SU-DHL-6 (cell line): Measurements from ENCODE around the gene RNF144A.

Experiments used
- H2AFZ ChIP-seq: fragments of 200-600 bp; sonication (generic); 2 replicates; pipeline ENCODE4 v1.6.1; 2014; ENCODE audit warnings: low read depth, mild to moderate bottlenecking, moderate library complexity, mixed read lengths, antibody characterized with exemption, low read length; ENCODE audit not compliant: severe bottlenecking
- H3F3A ChIP-seq: fragments of 200-600 bp; shearing (Covaris generic); 2 replicates; pipeline ENCODE4 v1.6.0; 2016; ENCODE audit warnings: antibody characterized with exemption, mild to moderate bottlenecking; ENCODE audit not compliant: insufficient read depth
- H3K27ac ChIP-seq: fragments of 200-600 bp; sonication (generic); 2 replicates; pipeline ENCODE4 v1.5.1; 2016; ENCODE audit warnings: low read depth, mild to moderate bottlenecking, low read length, moderate library complexity, mixed read lengths
- H3K27me3 ChIP-seq: fragments of 200-600 bp; sonication (generic), shearing (Covaris generic); 2 replicates; pipeline ENCODE4 v1.6.0; 2014; ENCODE audit warnings: mild to moderate bottlenecking, low read length
- H3K36me3 ChIP-seq: fragments of 200-600 bp; sonication (generic); 2 replicates; pipeline ENCODE4 v1.6.1; 2014; ENCODE audit warnings: mild to moderate bottlenecking, low read length, mixed read lengths
- H3K4me2 ChIP-seq: fragments of 300-600, 200-600 bp; shearing (Covaris generic), sonication (generic); 2 replicates; pipeline ENCODE4 v1.6.0; 2014; ENCODE audit warnings: low read length, low read depth, mild to moderate bottlenecking; ENCODE audit not compliant: poor library complexity, severe bottlenecking
- H3K4me3 ChIP-seq: fragments of 200-600 bp; sonication (generic); 2 replicates; pipeline ENCODE4 v1.5.1; 2014; ENCODE audit warnings: antibody characterized with exemption, low read length, mild to moderate bottlenecking, mixed read lengths; ENCODE audit not compliant: insufficient read depth, poor library complexity, severe bottlenecking
- H3K79me2 ChIP-seq: fragments of 200-600 bp; sonication (generic); 2 replicates; pipeline ENCODE4 v1.6.1; 2014; ENCODE audit warnings: mild to moderate bottlenecking, low read length, moderate library complexity; ENCODE audit not compliant: insufficient read depth
- H3K9ac ChIP-seq: fragments of 200-600 bp; sonication (generic); 2 replicates; pipeline ENCODE4 v1.7.0; 2014; ENCODE audit warnings: mild to moderate bottlenecking, low read length
- H3K9me2 ChIP-seq: fragments of 200-600 bp; sonication (generic); replicated peaks from 2 replicates; pipeline ENCODE4 v1.6.1; 2014; ENCODE audit warnings: low read length; ENCODE audit not compliant: insufficient read depth
- H3K9me3 ChIP-seq: fragments of 200-600 bp; sonication (generic); 2 replicates; pipeline ENCODE4 v1.6.1; 2014; ENCODE audit warnings: low read length, mixed read lengths; ENCODE audit not compliant: insufficient read depth
- H4K20me1 ChIP-seq: fragments of 200-600 bp; sonication (generic); 2 replicates; pipeline ENCODE4 v1.6.1; 2014; ENCODE audit warnings: low read depth, mild to moderate bottlenecking, antibody characterized with exemption, low read length, moderate library complexity, mixed read lengths
- CTCF ChIP-seq: fragments of 200-600 bp; sonication (generic); IDR thresholded peaks from one replicate; pipeline ENCODE4 v1.5.1; 2017; ENCODE audit warnings: antibody characterized with exemption, mild to moderate bottlenecking, low read length, moderate library complexity; ENCODE audit not compliant: insufficient read depth, poor library complexity, severe bottlenecking
- EZH2phosphoT487 ChIP-seq: fragments of 200-600 bp; sonication (generic), shearing (Covaris generic); conservative IDR thresholded peaks from 2 replicates; pipeline ENCODE4 v1.6.1; 2018; ENCODE audit warnings: mild to moderate bottlenecking, antibody characterized with exemption, low read length, moderate library complexity, mixed read lengths

RNF144A gene

GRCh38 chr2:6924101-6924923 is 7.1 kb downstream of the RNF144A start:
- Histone ChIP-seq H3K4me3 (no peak overlapping the region), H3K9me2 (no peaks in the 10 kb centered on the region), H3K27me3 (no peaks in the 10 kb centered on the region), H3K79me2 (no peaks in the 10 kb centered on the region), H3K27ac (no peak overlapping the region), H3F3A (no peaks in the 10 kb centered on the region), H2AFZ (no peak overlapping the region), H3K36me3 (no peaks in the 10 kb centered on the region), H3K4me2 (no peak overlapping the region), H4K20me1 (no peaks in the 10 kb centered on the region), H3K9ac (no peak overlapping the region), H3K9me3 (no peaks in the 10 kb centered on the region)
- no peak for TF ChIP-seq EZH2phosphoT487
- TF ChIP-seq CTCF = no peak

- TF ChIP-seq CTCF (no peak), EZH2phosphoT487 (no peak)
- Histone ChIP-seq H3F3A (no peaks in the 10 kb centered on the region), H3K9me3 (no peaks in the 10 kb centered on the region), H3K4me2 (no peak overlapping the region), H2AFZ (no peak overlapping the region), H3K9ac (no peak overlapping the region), H3K4me3 (no peak overlapping the region), H3K79me2 (no peaks in the 10 kb centered on the region), H3K27ac (no peak overlapping the region), H3K36me3 (no peaks in the 10 kb centered on the region), H3K9me2 (no peaks in the 10 kb centered on the region), H4K20me1 (no peaks in the 10 kb centered on the region), H3K27me3 (no peaks in the 10 kb centered on the region)
These were observed 7.8 kb downstream of the RNF144A start for GRCh38 chr2:6924924-6925409.

GRCh38 chr2:6926071-6926732 is 9.0 kb downstream of the RNF144A start:
- TF ChIP-seq CTCF (no peak), EZH2phosphoT487 (no peak)
- H3K79me2 ChIP-seq = no peaks in the 10 kb centered on the region
- no peak overlapping the region for H3K4me3 ChIP-seq
- H4K20me1 ChIP-seq = no peaks in the 10 kb centered on the region
- no peak overlapping the region for H2AFZ ChIP-seq
- no peak overlapping the region for H3K4me2 ChIP-seq
- H3K9me2 ChIP-seq = no peaks in the 10 kb centered on the region
- no peaks in the 10 kb centered on the region for H3K27me3 ChIP-seq
- H3K36me3 ChIP-seq = no peaks in the 10 kb centered on the region
- H3F3A ChIP-seq = no peaks in the 10 kb centered on the region
- H3K9ac ChIP-seq = no peak overlapping the region
- H3K9me3 ChIP-seq = no peaks in the 10 kb centered on the region
- no peak overlapping the region for H3K27ac ChIP-seq
